ENCODE data around the gene RLN2.

DNA sequence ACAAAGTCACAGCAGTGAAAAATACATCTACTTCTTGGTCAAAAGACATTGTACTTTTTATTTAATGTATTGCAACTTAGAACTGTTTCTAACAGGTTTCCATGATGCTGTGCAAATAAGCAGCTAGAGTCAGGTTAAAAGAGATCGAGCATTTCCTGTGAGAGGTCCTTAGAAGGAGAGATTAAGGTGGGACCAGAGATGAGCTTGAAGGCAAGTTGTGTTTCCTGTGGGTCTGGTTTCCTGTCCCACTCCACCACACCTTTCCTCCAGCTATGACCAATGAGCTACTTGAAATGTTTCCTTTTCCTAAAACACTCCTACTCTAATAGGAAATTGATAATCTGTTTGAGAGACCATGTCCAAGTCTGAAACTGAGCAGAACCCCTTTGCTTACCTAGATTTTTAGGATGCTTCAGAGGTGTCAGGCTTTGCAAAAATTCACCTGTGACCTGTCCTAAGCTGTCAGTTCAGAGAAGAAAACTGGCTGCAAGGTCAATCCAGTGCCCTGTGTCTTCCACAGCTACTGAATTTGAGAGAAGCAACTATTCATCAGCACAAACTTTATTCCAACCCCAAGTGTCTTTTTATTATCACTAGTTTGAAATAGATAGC is 48.2 kb upstream of the RLN2 start:
- TF ChIP-seq, protein P1, sequence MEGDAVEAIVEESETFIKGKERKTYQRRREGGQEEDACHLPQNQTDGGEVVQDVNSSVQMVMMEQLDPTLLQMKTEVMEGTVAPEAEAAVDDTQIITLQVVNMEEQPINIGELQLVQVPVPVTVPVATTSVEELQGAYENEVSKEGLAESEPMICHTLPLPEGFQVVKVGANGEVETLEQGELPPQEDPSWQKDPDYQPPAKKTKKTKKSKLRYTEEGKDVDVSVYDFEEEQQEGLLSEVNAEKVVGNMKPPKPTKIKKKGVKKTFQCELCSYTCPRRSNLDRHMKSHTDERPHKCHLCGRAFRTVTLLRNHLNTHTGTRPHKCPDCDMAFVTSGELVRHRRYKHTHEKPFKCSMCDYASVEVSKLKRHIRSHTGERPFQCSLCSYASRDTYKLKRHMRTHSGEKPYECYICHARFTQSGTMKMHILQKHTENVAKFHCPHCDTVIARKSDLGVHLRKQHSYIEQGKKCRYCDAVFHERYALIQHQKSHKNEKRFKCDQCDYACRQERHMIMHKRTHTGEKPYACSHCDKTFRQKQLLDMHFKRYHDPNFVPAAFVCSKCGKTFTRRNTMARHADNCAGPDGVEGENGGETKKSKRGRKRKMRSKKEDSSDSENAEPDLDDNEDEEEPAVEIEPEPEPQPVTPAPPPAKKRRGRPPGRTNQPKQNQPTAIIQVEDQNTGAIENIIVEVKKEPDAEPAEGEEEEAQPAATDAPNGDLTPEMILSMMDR (IDR thresholded peaks at IDR 0.05): no peak
- no peak for TF ChIP-seq POLR2A (IDR thresholded peaks at IDR 0.05)

Data from esophagus squamous epithelium (tissue), 4 donors.